LHCN-M2 (cell line): ENCODE measurements around the gene PTPRF. TPM values are rescaled to one million over a fixed set of nuclear protein-coding genes. Genes with fewer than 3 reads are reported as not detected.
A peak's percentile ranks its signal among the peaks of the same experiment; 100 is the strongest.

ENCODE experiments used
- DNase-seq: peaks from one replicate; pipeline ENCODE4 v3.0.0-alpha.2; 2012; ENCODE audit warnings: low read depth
- total RNA-seq: library from RNA; depleted of rRNA; stranded (reverse); fragments of >200 nt; gene quantifications from 2 replicates; pipeline ENCODE4 v1.2.3, GENCODE V29; 2014

Gene PTPRF
- total RNA-seq, 1 experiment from 2014 or later: 12.8 TPM

GRCh38 chr1:43552059-43552742 lies 21.5 kb downstream of the PTPRF start:
- no peak for DNase-seq

GRCh38 chr1:43552813-43553212 lies 22.1 kb downstream of the PTPRF start:
- DNase-seq: no peak

GRCh38 chr1:43554444-43554992 lies 23.8 kb downstream of the PTPRF start:
- DNase-seq: peak; percentile 61

GRCh38 chr1:43556782-43557181 lies 26.1 kb downstream of the PTPRF start:
- DNase-seq: no peak

- no peak for DNase-seq
These were observed 27.1 kb downstream of the PTPRF start for GRCh38 chr1:43557744-43558245.

- no peak for DNase-seq
These were observed 27.7 kb downstream of the PTPRF start for GRCh38 chr1:43558346-43558841.

- DNase-seq: no peak
These were observed 29.0 kb downstream of the PTPRF start for GRCh38 chr1:43559714-43560113.

GRCh38 chr1:43560286-43560685 lies 29.6 kb downstream of the PTPRF start:
- no peak for DNase-seq

GRCh38 chr1:43563876-43564539 lies 33.3 kb downstream of the PTPRF start:
- no peak for DNase-seq

GRCh38 chr1:43564551-43565348 lies 34.1 kb downstream of the PTPRF start:
- DNase-seq: no peak

GRCh38 chr1:43565600-43566360 lies 35.1 kb downstream of the PTPRF start:
- peak; percentile 21 for DNase-seq

- no peak for DNase-seq
These were observed 35.8 kb downstream of the PTPRF start for GRCh38 chr1:43566382-43567044.

GRCh38 chr1:43569175-43569574 lies 38.5 kb downstream of the PTPRF start:
- DNase-seq: no peak

- DNase-seq: no peak
These were observed 39.6 kb downstream of the PTPRF start for GRCh38 chr1:43570277-43570676.

- no peak for DNase-seq
These were observed 40.0 kb downstream of the PTPRF start for GRCh38 chr1:43570715-43571114.

GRCh38 chr1:43572084-43572483 lies 41.4 kb downstream of the PTPRF start:
- no peak for DNase-seq

GRCh38 chr1:43572538-43572937 lies 41.9 kb downstream of the PTPRF start:
- no peak for DNase-seq

GRCh38 chr1:43573066-43573800 lies 42.5 kb downstream of the PTPRF start:
- no peak for DNase-seq

- no peak for DNase-seq
These were observed 45.8 kb downstream of the PTPRF start for GRCh38 chr1:43576521-43576920.
